Type B pancreatic cell (in vitro differentiated cells): ENCODE data around the gene HPX. TPM values are rescaled to one million over a fixed set of nuclear protein-coding genes. Genes with fewer than 3 reads are reported as not detected.
A peak's percentile ranks its signal among the peaks of the same experiment; 100 is the strongest.

Experiments
- DNase-seq: peaks from one replicate; pipeline ENCODE4 v3.0.0; 2021; ENCODE audit warnings: mixed read lengths; ENCODE audit not compliant: unreplicated experiment; ENCODE audit errors: extremely low spot score
- H3K27ac Mint-ChIP-seq: 2 replicates; pipeline ENCODE4 v1.8.0; 2021; ENCODE audit warnings: mild to moderate bottlenecking, mixed read lengths
- H3K27me3 Mint-ChIP-seq: 2 replicates; pipeline ENCODE4 v1.8.0; 2021; ENCODE audit warnings: mixed read lengths
- H3K36me3 Mint-ChIP-seq: 2 replicates; pipeline ENCODE4 v1.8.0; 2021; ENCODE audit warnings: mixed read lengths
- H3K4me1 Mint-ChIP-seq: one replicate; pipeline ENCODE4 v1.8.0; 2021; ENCODE audit warnings: mixed read lengths; ENCODE audit not compliant: unreplicated experiment
- H3K4me3 Mint-ChIP-seq: 2 replicates; pipeline ENCODE4 v1.8.0; 2021; ENCODE audit warnings: mild to moderate bottlenecking, mixed read lengths
- H3K9me3 Mint-ChIP-seq: 2 replicates; pipeline ENCODE4 v1.8.0; 2021; ENCODE audit warnings: mixed read lengths
- total RNA-seq: library from RNA; stranded (reverse); gene quantifications from 2 replicates; pipeline ENCODE4 v1.2.1, GENCODE V29; 2021; ENCODE audit warnings: low replicate concordance
- TF ChIP-seq, protein P1 (sequence below): fragments of 200-600 bp; sonication (generic); conservative IDR thresholded peaks from 2 replicates; pipeline ENCODE4 v1.5.0; 2021; ENCODE audit warnings: antibody characterized with exemption, mild to moderate bottlenecking

HPX gene
- total RNA-seq, 1 donor from 2014 or later, result 1.9 TPM

DNA sequence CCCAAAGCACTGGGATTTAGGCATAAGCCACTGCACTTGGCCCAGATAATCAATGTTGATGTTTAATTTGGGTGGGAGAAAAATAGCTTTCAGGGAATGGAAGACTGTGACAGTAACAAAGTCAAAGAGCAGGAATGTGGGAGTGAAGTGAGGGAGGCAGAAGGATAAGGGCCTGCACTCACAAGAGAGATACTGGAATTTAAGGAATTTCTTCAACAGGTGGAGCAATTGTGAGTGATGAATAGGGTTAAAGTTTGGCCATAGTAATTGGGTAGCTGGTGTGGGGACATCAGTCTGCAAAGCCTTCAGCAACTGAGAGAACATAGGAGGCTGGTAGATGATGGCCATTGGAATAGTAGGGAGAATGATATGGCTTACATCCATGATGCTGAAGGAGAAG, 13.3 kb downstream of the HPX start:
- DNase-seq, result no peak
- Mint-ChIP-seq H3K27me3 (peaks cover 37% of the 10 kb centered on the region), H3K27ac (no peak overlapping the region), H3K4me1 (no peaks in the 10 kb centered on the region), H3K36me3 (no peaks in the 10 kb centered on the region), H3K4me3 (no peak overlapping the region), H3K9me3 (no peaks in the 10 kb centered on the region)
- TF ChIP-seq, protein P1, sequence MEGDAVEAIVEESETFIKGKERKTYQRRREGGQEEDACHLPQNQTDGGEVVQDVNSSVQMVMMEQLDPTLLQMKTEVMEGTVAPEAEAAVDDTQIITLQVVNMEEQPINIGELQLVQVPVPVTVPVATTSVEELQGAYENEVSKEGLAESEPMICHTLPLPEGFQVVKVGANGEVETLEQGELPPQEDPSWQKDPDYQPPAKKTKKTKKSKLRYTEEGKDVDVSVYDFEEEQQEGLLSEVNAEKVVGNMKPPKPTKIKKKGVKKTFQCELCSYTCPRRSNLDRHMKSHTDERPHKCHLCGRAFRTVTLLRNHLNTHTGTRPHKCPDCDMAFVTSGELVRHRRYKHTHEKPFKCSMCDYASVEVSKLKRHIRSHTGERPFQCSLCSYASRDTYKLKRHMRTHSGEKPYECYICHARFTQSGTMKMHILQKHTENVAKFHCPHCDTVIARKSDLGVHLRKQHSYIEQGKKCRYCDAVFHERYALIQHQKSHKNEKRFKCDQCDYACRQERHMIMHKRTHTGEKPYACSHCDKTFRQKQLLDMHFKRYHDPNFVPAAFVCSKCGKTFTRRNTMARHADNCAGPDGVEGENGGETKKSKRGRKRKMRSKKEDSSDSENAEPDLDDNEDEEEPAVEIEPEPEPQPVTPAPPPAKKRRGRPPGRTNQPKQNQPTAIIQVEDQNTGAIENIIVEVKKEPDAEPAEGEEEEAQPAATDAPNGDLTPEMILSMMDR, result no peak

GRCh38 chr11:6420677-6421076, 20.1 kb downstream of the HPX start:
- TF ChIP-seq, protein P1, result no peak
- Mint-ChIP-seq H3K27me3 (peaks cover 37% of the 10 kb centered on the region), H3K36me3 (peaks cover 4% of the 10 kb centered on the region), H3K4me1 (peaks cover 4% of the 10 kb centered on the region), H3K9me3 (no peaks in the 10 kb centered on the region), H3K4me3 (no peak overlapping the region), H3K27ac (no peak overlapping the region)
- DNase-seq, result no peak

GRCh38 chr11:6419009-6419631, 21.7 kb downstream of the HPX start, which contains the start of gene APBB1:
Gene APBB1 (minus strand): TSS chr11:6419094. CDS start chr11:6411347, 7,747 bp downstream.
- Mint-ChIP-seq H3K4me3 (peak within 1 kb of the TSS; percentile 86), H3K27ac (peak within 1 kb of the TSS; percentile 68), H3K27me3 (peaks cover 26% of the 10 kb centered on the region), H3K36me3 (peaks cover 4% of the 10 kb centered on the region), H3K4me1 (peaks cover 4% of the 10 kb centered on the region), H3K9me3 (no peaks in the 10 kb centered on the region)
- peak; percentile 81 for DNase-seq
- TF ChIP-seq, protein P1, result peak; percentile 54

GRCh38 chr11:6418557-6419008, 22.2 kb downstream of the HPX start:
- Mint-ChIP-seq H3K4me1 (peaks cover 4% of the 10 kb centered on the region), H3K4me3 (no peak overlapping the region), H3K9me3 (no peaks in the 10 kb centered on the region), H3K27me3 (peaks cover 21% of the 10 kb centered on the region), H3K36me3 (peaks cover 4% of the 10 kb centered on the region), H3K27ac (no peak overlapping the region)
- no peak for DNase-seq
- TF ChIP-seq, protein P1, result no peak

GRCh38 chr11:6417907-6418556, 22.8 kb downstream of the HPX start:
- H3K27ac Mint-ChIP-seq, result no peak overlapping the region
- no peak for DNase-seq

More at GRCh38 chr11:6417907-6418556, 22.8 kb downstream of the HPX start:
- Mint-ChIP-seq H3K4me1 (peaks cover 6% of the 10 kb centered on the region), H3K27me3 (peaks cover 15% of the 10 kb centered on the region), H3K9me3 (no peaks in the 10 kb centered on the region), H3K4me3 (no peak overlapping the region), H3K36me3 (peaks cover 4% of the 10 kb centered on the region)
- TF ChIP-seq, protein P1, result no peak
